ENCODE results near the gene FAM13A. TPM values are rescaled to one million over a fixed set of nuclear protein-coding genes. Genes with fewer than 3 reads are reported as not detected.

The FAM13A gene
- total and polyA plus RNA-seq, 2 of the 4 experiments (the other 2 are of a cell fraction): 13.1 to 22.0 TPM

- no peak overlapping the region for H2AK9ac ChIP-seq (replicated peaks; ENCODE audit: low read depth, low read length, poor library complexity)
- no peak overlapping the region for H2BK120ac ChIP-seq (ENCODE audit: low read depth, low read length)
- H3K18ac ChIP-seq (ENCODE audit: low read depth, low read length): no peak overlapping the region
- H3K4me3 ChIP-seq (ENCODE audit: insufficient read depth, low read depth, low read length): no peak overlapping the region
- no peak for DNase-seq
- intact Hi-C loops (cut with micrococcal nuclease) (no loop called here), in situ Hi-C loops (cut with MboI; ENCODE audit: low sequenced_read_pairs) (loop anchor here (25.0 kb wide), 1 partner anchor 275 kb away; no protein-coding TSS in a partner anchor), dilution Hi-C loops (cut with HindIII; ENCODE audit: low sequenced_read_pairs, unreplicated experiment) (no loop called here)
- no peak overlapping the region for H2BK20ac ChIP-seq (ENCODE audit: low read depth, low read length)
- no peak overlapping the region for H3K23ac ChIP-seq (ENCODE audit: low read depth, low read length)
- no peak overlapping the region for H3K27ac ChIP-seq (ENCODE audit: insufficient read depth, low read length)
- no peak overlapping the region for H3K4me2 ChIP-seq (ENCODE audit: low read depth, low read length)
- no peaks in the 10 kb centered on the region for H3K9me1 ChIP-seq (ENCODE audit: insufficient read depth, low read length)
- H3K14ac ChIP-seq (replicated peaks; ENCODE audit: low read depth, low read length): no peak overlapping the region
- no CpG with 5 or more reads among the region's 1 CpG for WGBS, 2 experiments (ENCODE audit: extremely low coverage in 2 of 2, insufficient read length in 1 of 2)
- no peak overlapping the region for H3K9ac ChIP-seq (ENCODE audit: low read depth, low read length)
- no peak overlapping the region for H4K91ac ChIP-seq (ENCODE audit: insufficient read depth, low read depth, low read length)
- no peak overlapping the region for H4K8ac ChIP-seq (ENCODE audit: low read depth in 2 of 2, low read length in 2 of 2)
- H4K5ac ChIP-seq (ENCODE audit: low read depth, low read length): no peak overlapping the region
- no peaks in the 10 kb centered on the region for H3K9me3 ChIP-seq (ENCODE audit: control insufficient read depth, insufficient read depth, low read length)
- H2AFZ ChIP-seq (replicated peaks; ENCODE audit: low read length, poor library complexity): no peak overlapping the region
- 0 out of 2 replicates have a peak, but pooled peaks cover 1% of the 10 kb centered on the region for H3K36me3 ChIP-seq (ENCODE audit: control insufficient read depth, insufficient read depth, low read length)
- H3K79me1 ChIP-seq (ENCODE audit: low read depth in 1 of 2, low read length in 2 of 2): peaks cover 21 to 23% of the 10 kb centered on the region in 2 experiments
- H2BK5ac ChIP-seq (ENCODE audit: low read depth, low read length, poor library complexity, severe bottlenecking): no peak overlapping the region
- H2BK15ac ChIP-seq (ENCODE audit: low read depth, low read length): no peak overlapping the region
- no peak overlapping the region for H2AK5ac ChIP-seq (ENCODE audit: low read depth, low read length)
- ChIA-PET POLR2A (ENCODE audit: unreplicated experiment) (no interaction called here), CTCF (no interaction called here)
- no peaks in the 10 kb centered on the region for H4K20me1 ChIP-seq (ENCODE audit: insufficient read depth, low read length)
- no peak overlapping the region for H3K4ac ChIP-seq (ENCODE audit: low read depth, low read length)
- no peaks in the 10 kb centered on the region for H3K27me3 ChIP-seq (ENCODE audit: control insufficient read depth, insufficient read depth, low read length)
- H3K56ac ChIP-seq (ENCODE audit: extremely low read depth, insufficient read depth, low read length): no peak overlapping the region
- ATAC-seq (ENCODE audit: low read depth): no peak
- TF ChIP-seq ELK1 (IDR thresholded peaks at IDR 0.05; ENCODE audit: borderline replicate concordance, low read depth, low read length) (no peak), NFE2L2 (IDR thresholded peaks at IDR 0.05; ENCODE audit: low read depth, low read length) (no peak)
- no peaks in the 10 kb centered on the region for H3K4me1 ChIP-seq (ENCODE audit: control insufficient read depth, insufficient read depth, low read length)
- BruUV-seq (replicated peaks): no TSS peak
These were observed 244.6 kb downstream of the FAM13A start for GRCh38 chr4:88812420-88812819.

All from IMR-90 (cell line).